Measurements from ENCODE around the gene GGA3.
"Not testable (repeated sequence)": the region's sequence is repeated elsewhere in the genome, so short reads cannot be mapped to it uniquely, and the experiment has no call there.

The GGA3 gene, protein sequence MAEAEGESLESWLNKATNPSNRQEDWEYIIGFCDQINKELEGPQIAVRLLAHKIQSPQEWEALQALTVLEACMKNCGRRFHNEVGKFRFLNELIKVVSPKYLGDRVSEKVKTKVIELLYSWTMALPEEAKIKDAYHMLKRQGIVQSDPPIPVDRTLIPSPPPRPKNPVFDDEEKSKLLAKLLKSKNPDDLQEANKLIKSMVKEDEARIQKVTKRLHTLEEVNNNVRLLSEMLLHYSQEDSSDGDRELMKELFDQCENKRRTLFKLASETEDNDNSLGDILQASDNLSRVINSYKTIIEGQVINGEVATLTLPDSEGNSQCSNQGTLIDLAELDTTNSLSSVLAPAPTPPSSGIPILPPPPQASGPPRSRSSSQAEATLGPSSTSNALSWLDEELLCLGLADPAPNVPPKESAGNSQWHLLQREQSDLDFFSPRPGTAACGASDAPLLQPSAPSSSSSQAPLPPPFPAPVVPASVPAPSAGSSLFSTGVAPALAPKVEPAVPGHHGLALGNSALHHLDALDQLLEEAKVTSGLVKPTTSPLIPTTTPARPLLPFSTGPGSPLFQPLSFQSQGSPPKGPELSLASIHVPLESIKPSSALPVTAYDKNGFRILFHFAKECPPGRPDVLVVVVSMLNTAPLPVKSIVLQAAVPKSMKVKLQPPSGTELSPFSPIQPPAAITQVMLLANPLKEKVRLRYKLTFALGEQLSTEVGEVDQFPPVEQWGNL

DNA sequence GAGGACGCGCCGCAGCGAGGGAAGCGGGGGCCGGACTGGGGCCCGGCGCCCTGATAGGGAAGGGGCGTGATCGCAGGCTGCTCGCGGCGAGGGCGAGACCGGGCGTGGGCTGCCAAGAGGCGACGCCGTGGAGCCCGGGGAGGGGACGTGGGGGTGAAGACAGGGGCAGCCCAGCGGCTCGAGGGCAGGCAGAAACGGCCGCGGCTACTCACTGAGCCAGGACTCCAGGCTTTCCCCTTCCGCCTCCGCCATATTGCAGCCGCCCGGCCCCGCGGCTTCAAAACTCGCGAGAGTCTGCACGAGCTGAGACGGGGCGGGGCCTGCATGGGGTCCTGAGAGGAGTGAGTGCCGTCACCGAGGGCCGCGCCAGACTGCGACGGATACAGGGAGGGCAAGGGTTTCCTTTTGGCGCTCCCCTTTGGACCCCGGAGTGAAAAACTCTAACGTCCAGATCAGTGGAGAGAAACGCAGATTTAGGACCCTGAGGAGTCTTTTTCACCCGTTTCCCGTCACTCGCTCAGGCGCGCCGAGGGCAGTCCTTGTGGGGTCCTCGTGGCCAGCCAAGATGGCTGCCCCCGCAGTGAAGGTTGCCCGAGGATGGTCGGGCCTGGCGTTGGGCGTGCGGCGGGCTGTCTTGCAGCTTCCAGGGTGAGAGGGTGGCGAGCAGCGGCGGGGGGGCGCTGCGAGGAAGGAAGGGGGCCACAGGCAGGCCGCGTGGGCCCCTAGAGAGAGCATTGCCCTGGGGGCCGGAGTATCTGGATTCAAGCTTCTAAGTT is at the start of gene GGA3, which contains the start of gene MRPS7:
Gene GGA3 (minus strand): TSS at position 271 of the 776 bp plus-strand sequence. CDS start 19 bp downstream, at position 252.
Gene MRPS7 (plus strand): TSS at position 544 of the 776 bp plus-strand sequence. CDS start 22 bp downstream, at position 566.
- Mint-ChIP-seq H3K4me1 (peaks cover 47% of the 10 kb centered on the region), H3K9me3 (no peaks in the 10 kb centered on the region), H3K36me3 (peaks cover 9% of the 10 kb centered on the region), H3K4me3 (peak within 1 kb of the TSS; percentile 100), H3K27ac (peak within 1 kb of the TSS; percentile 100), H3K27me3 (no peaks in the 10 kb centered on the region)

DNA sequence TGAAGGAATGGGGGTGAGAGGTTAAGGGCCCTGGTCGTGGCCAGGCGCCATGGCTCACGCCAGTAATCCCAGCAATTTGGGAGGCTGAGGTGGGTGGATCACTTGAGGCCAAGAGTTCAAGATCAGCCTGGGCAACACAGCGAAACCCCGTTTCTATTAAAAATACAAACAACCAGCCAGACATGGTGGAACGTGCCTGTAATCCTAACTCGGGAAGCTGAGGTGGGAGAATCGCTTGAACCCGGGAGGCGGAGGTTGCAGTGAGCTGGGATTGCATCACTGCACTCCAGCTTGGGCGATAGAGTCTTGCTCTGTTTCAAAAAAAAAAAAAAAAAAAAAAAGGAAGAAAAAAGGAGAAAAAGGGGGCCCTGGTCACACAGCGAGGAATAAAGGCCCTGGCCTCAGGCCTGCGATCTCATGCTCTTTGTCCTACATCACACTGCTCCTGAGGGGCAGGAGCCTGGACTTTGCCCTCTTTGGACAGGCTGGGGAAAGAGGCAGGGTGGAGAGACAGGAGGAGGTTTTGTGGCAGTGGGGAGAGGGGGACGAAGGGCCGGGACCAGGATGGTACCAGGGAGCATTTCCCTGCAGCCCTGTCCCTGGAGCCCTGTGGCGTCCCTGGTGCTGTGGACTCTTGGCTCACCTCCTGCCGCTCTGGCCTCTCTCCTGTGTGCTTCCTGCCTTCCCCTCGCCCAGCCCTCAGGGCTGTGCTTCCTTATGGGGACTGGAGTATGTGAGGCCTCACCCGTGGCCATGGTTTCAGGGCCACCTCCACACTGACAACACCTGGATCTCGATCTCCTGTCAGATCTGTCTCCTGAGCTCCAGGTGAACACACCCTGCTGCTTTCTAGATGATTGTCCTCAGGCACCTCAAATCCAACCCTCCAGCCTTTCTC is 47.6 kb upstream of the GGA3 start:
- peaks cover 12% of the 10 kb centered on the region for H3K4me1 Mint-ChIP-seq
- no peaks in the 10 kb centered on the region for H3K36me3 Mint-ChIP-seq
- no peak overlapping the region for H3K27ac Mint-ChIP-seq
- H3K9me3 Mint-ChIP-seq, result no peaks in the 10 kb centered on the region
- H3K4me3 Mint-ChIP-seq, result no peak overlapping the region
- H3K27me3 Mint-ChIP-seq, result no peaks in the 10 kb centered on the region

DNA sequence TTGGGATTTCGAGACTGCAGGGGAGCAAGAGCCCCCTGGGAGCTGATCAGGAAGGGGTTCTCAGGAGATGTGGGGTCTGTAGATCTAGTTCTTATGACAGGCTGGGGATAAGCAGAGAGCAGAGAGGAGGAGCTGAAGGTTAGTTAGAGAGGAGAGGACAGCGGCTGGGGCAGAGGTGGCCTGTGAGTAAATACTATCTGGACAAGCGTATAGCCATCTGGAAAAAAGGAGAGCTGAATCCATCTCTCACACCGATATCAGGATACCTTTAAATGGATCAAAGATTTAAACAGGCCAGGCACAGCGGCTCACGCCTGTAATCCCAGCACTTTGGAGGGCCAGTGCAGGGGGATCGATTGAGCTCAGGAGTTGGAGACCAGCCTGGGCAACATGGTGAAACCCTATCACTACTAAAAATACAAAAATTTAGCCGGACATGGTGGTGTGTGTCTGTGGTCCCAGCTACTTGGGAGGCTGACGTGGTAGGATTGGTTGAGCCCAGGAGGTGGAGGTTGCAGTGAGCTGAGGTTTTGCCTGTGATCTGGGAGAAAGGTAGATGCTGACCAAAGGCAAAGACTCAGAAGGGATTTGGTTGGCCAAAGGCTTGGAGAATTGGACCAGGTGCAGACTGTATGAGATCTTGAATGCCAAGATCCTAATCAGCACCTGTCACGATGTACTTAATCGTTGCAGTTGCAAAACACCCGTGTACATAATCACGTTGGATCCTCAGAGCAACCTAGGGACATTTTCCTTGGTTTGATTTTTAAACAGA is 46.7 kb upstream of the GGA3 start:
- Mint-ChIP-seq H3K27me3 (no peaks in the 10 kb centered on the region), H3K4me1 (peaks cover 8% of the 10 kb centered on the region), H3K9me3 (no peaks in the 10 kb centered on the region), H3K27ac (no peak overlapping the region), H3K36me3 (no peaks in the 10 kb centered on the region), H3K4me3 (no peak overlapping the region)

DNA sequence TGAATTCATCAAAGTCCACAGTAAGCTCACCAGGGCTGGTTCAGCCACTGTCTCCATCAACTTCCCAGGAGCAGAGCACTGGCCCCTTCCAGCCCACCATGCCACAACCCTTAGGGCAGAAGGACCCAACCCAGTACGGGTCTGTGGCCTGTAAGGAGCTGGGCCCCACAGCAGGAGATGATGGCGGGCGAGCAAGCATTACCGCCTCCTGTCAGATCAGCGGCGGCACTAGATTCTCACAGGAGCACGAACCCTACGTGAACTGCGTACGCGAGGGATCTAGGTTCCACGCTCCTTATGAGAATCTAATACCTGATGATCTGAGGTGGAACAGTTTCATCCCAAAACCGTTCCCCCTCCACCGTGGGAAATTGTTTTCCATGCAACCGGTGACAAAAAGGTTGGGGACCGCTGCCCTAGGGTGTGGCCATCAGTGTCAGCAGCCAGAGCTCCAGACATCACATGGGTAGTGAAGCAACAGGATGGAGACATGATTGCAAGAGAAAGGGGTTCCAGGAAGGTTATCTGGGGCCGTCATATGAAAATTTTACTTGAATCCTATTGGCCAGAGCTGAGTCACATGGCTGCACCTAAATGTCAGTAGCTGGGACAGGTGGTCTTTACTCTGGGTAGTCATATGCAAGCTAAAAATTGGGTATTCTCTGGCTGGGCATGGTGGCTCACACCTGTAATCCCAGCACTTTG is 40.2 kb upstream of the GGA3 start:
- Mint-ChIP-seq H3K36me3 (no peaks in the 10 kb centered on the region), H3K4me1 (peaks cover 5% of the 10 kb centered on the region), H3K27ac (no peak overlapping the region), H3K9me3 (no peaks in the 10 kb centered on the region), H3K27me3 (no peaks in the 10 kb centered on the region), H3K4me3 (no peak overlapping the region)

DNA sequence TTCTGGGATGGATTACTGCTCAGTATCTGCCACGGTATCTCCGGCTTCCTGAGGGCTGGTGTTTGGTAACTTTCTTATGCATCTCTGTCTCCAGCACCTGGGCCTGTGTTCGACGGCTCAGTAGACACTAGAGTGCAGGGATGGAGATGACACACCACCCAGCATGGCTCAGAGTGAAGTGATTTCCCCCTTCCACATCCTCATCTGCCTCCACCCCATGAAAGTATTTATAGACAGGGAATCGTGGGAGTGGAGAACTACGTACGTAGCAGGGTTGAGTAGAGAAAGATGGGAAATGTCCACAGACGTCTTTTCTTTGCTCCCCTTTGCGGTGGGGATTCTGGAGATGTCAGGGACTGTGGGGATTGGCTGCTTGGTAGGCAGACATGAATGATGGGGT is 39.6 kb upstream of the GGA3 start:
- H3K4me3 Mint-ChIP-seq, result no peak overlapping the region
- no peaks in the 10 kb centered on the region for H3K9me3 Mint-ChIP-seq
- H3K27ac Mint-ChIP-seq, result no peak overlapping the region
- H3K4me1 Mint-ChIP-seq, result peaks cover 5% of the 10 kb centered on the region
- no peaks in the 10 kb centered on the region for H3K27me3 Mint-ChIP-seq
- H3K36me3 Mint-ChIP-seq, result no peaks in the 10 kb centered on the region

DNA sequence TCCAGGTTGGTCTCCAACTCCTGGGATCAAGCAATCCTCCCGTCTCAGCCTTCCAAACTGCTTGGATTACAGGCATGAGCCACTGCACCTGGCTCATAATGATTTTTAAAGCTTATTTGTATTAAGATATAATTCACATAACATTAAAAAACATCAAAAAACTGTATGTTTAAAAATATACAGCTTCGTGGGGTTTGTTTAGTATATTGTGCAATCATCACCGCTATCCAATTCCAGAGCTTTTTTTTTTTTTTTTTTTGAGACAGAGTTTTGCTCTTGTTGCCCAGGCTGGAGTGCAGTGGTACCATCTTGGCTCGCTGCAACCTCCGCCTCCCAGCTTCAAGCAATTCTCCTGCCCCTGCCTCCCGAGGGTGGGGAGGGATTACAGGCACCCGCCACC is 38.9 kb upstream of the GGA3 start:
- peaks cover 7% of the 10 kb centered on the region for H3K4me1 Mint-ChIP-seq
- H3K27me3 Mint-ChIP-seq, result no peaks in the 10 kb centered on the region
- no peaks in the 10 kb centered on the region for H3K36me3 Mint-ChIP-seq
- H3K27ac Mint-ChIP-seq, result no peak overlapping the region
- no peaks in the 10 kb centered on the region for H3K9me3 Mint-ChIP-seq
- H3K4me3 Mint-ChIP-seq, result no peak overlapping the region

DNA sequence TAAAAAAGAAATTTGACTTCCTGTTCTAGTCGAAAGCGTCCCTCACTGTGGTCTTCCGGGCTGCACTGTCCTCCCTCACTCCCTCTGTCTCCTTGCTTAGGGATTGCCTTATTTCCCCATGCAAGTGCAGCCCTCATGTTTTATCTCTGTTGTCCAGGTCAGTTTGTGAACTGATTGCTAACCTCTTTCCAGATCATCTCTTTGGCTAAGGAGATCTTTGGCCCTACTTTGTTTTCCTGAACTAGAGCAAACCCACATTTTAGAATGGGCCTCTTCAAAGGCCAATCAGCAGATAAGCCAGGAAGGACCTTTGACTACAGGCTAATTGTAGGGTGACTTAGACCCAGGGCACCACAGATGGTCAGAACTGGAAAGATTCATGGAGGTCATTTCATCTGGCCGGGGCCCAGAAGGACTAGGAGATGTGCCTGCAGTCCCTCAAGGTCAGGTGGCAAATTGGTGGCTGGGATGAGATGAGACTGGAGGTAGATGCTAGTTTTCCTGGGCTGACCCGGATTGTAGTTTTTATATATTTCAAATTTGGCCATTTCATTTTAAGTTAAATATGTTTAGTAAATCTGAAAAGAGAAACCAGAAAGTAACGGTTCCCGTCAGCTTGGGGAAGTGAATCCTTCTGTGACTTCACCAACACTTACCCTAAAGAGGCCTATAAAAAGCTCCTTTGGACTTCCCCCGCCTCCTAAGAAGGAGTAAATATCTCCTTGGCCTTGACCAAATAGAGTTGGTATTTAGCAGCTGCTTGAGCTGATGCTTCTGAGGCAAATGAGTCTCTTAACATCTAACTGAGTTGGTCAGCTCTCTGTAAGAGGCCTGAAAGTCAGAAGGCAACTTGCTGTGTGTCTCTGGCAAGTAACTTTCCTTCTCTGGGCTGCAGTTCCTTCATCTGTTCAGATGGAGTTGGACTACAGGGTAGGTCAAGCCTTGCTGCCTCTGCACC is 34.1 kb upstream of the GGA3 start:
- H3K27me3 Mint-ChIP-seq, result no peaks in the 10 kb centered on the region
- H3K27ac Mint-ChIP-seq, result peak overlapping the region; percentile 1
- H3K9me3 Mint-ChIP-seq, result no peaks in the 10 kb centered on the region
- H3K4me3 Mint-ChIP-seq, result peak overlapping the region; percentile 57
- peaks cover 10% of the 10 kb centered on the region for H3K4me1 Mint-ChIP-seq
- H3K36me3 Mint-ChIP-seq, result no peaks in the 10 kb centered on the region

DNA sequence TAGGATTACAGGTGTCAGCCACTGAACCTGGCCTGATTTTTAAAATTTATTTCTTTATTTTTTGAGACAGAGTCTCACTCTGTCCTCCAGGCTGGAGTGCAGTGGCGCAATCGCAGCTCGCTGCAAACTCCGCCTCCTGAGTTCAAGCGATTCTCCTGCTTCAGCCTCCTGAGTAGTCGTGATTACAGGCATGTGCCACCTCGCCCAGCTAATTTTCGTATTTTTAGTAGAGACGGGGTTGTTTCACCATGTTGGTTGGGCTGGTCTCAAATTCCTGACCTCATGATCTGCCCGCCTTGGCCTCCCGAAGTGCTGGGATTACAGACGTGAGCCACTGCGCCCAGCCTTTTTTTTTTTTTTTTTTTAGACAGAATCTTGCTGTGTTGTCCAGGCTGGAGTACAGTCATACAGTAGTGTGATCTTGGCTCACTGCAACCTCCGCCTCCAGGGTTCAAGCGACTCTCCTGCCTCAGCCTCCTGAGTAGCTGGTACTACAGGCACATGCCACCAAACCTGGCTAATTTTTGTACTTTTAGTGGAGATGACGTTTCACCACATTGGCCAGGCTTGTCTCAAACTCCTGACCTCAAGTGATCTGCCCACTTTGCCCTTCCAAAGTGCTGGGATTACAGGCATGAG is 31.5 kb upstream of the GGA3 start:
- not testable (repeated sequence) for H3K27me3 Mint-ChIP-seq, H3K9me3 Mint-ChIP-seq, H3K36me3 Mint-ChIP-seq, H3K27ac Mint-ChIP-seq, H3K4me3 Mint-ChIP-seq
- H3K4me1 Mint-ChIP-seq, result peaks cover 19% of the 10 kb centered on the region

DNA sequence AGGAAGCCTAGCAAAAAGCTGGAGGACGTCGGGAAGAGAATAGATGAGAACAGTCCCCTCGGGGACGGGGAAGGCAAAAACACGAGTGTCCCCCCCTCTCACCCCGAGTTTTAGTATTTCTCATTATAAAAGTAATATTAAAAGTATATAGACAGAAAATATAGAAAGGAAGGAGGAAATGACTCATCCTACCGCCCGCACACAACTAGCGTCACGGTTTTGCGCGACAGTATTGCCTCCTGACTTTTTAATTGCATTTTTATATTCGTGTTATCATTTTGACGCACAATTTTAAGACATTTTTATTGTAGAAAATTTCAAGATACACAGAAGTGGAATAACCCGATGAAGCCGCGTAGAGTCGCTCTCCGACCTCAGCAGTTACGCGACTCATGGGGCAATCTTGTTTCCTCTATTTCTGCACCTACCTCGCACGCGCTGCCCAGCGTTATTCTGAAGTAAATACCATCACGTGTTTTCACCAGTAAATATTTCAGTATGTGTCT is 28.5 kb upstream of the GGA3 start:
- H3K4me3 Mint-ChIP-seq, result peak overlapping the region; percentile 100
- H3K9me3 Mint-ChIP-seq, result no peaks in the 10 kb centered on the region
- peaks cover 11% of the 10 kb centered on the region for H3K4me1 Mint-ChIP-seq

DNA sequence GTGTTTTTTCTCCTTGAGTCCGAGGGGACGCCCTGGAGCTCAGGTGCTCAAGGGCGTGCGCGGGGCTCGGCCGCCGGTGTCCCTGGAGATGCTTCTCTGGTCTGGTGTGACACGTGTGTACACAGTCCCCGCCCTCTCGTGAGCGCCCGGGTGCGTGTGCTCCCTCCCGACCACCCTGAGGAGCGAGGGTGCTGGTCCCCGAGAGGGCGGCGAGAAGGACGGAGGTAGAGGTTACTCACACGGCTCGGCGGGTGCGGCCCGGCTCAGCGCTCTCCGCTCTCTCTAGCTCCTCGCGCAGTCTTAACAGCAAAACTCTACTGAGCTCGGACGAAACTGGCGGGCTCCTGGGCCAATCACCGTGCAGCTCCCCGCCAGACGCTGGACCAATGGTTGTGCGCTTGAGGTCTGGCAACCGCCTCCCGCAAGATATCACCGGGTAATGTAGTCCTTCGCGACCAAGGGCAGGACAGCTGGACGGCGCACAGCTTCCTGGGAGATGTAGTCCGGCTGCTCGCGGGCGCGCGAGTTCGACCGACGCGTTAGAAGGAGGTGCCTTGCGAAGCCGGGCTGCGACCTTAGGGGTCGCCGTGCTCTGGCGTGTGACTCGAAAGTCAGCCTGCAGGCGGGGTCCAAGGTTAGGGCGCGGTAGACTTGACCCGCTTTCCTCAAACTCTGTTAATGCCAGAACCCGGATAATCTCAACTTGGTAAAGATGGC is 27.9 kb upstream of the GGA3 start, which contains the start of gene SLC25A19:
Gene SLC25A19 (minus strand): TSS at position 319 of the 717 bp plus-strand sequence. CDS start 2,669 bp downstream, outside the sequence.
- H3K27me3 Mint-ChIP-seq, result no peaks in the 10 kb centered on the region
- H3K36me3 Mint-ChIP-seq, result peaks cover 3% of the 10 kb centered on the region
- peak within 1 kb of the TSS; percentile 100 for H3K4me3 Mint-ChIP-seq
- no peaks in the 10 kb centered on the region for H3K9me3 Mint-ChIP-seq
- peak within 1 kb of the TSS; percentile 100 for H3K27ac Mint-ChIP-seq
- H3K4me1 Mint-ChIP-seq, result peaks cover 11% of the 10 kb centered on the region

More for the DNA sequence above, 28.5 kb upstream of the GGA3 start:
- Mint-ChIP-seq H3K36me3 (peaks cover 3% of the 10 kb centered on the region), H3K27ac (peak overlapping the region; percentile 100), H3K27me3 (no peaks in the 10 kb centered on the region)

DNA sequence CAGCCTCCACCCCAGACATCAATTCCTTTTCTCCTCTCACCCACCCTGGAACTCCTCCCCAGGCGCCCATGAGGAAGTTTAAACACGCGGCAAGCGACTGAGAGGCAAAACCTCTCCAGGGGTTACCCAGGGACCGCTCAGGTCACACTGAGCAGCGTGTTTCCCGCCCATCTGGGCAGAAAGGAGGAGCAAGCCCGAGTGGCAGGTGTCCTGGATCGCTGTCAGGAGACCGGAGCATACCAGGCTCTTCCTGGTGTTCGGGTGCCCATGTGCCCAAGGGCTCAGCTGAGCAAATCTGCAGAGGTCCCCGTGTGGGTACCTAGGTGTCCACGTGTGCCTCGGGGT is 27.3 kb upstream of the GGA3 start:
- H3K36me3 Mint-ChIP-seq, result peaks cover 3% of the 10 kb centered on the region
- H3K27ac Mint-ChIP-seq, result peak overlapping the region; percentile 100
- H3K27me3 Mint-ChIP-seq, result no peaks in the 10 kb centered on the region
- peak overlapping the region; percentile 100 for H3K4me3 Mint-ChIP-seq
- H3K9me3 Mint-ChIP-seq, result no peaks in the 10 kb centered on the region
- peaks cover 11% of the 10 kb centered on the region for H3K4me1 Mint-ChIP-seq

DNA sequence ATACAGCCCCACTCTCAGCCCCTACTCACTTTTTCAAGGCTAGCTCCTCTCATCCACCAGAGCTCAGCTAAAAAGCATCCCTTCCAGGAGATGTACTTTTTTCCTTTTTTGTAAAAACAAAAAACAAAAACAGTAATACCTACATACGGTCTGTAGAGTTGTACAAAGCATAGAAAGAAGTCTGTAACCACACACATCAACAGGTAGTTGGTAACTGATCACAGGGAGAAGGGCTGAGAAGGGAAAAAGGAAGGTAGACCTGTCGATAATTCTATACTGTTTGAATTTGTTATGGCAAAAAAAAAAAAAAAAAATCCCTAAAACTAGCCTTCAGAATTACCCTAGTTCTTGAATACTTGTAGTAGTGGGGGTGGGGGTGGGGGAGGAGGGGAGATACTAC is 27.0 kb upstream of the GGA3 start:
- Mint-ChIP-seq H3K27ac (peak overlapping the region; percentile 100), H3K4me3 (peak overlapping the region; percentile 100), H3K27me3 (no peaks in the 10 kb centered on the region), H3K4me1 (peaks cover 11% of the 10 kb centered on the region), H3K36me3 (peaks cover 5% of the 10 kb centered on the region), H3K9me3 (no peaks in the 10 kb centered on the region)
